Fibroblast of pulmonary artery (primary cell): ENCODE results near the gene ZNF292.

Source experiments
- DNase-seq: peaks from one replicate; pipeline ENCODE4 v3.0.0-alpha.2; 2010; ENCODE audit warnings: low read depth
- H3K4me3 ChIP-seq: replicated peaks from 2 replicates; pipeline ENCODE4 v1.5.1; 2011; ENCODE audit warnings: low read depth, mild to moderate bottlenecking, control low read depth, low read length, moderate library complexity
- CTCF ChIP-seq: IDR thresholded peaks from 2 replicates; pipeline ENCODE4 v1.5.1; 2011; ENCODE audit warnings: mild to moderate bottlenecking, control low read depth, low read length, inconsistent platforms; ENCODE audit errors: missing control alignments

Gene ZNF292

GRCh38 chr6:87154993-87155841, at the start of gene ZNF292:
Gene ZNF292 (plus strand): TSS chr6:87155565. CDS start chr6:87155592, 27 bp downstream.
- TF ChIP-seq CTCF: no peak
- peak within 1 kb of the TSS; percentile 89 for H3K4me3 ChIP-seq
- DNase-seq: peak; percentile 98

GRCh38 chr6:87105823-87106222, 49.5 kb upstream of the ZNF292 start:
- no peak for TF ChIP-seq CTCF
- peak; percentile 11 for DNase-seq
- no peak overlapping the region for H3K4me3 ChIP-seq

- no peak for TF ChIP-seq CTCF
- H3K4me3 ChIP-seq: no peak overlapping the region
- DNase-seq: no peak
Measured at GRCh38 chr6:87110636-87111035, 44.7 kb upstream of the ZNF292 start.

GRCh38 chr6:87115402-87116135, 39.8 kb upstream of the ZNF292 start:
- H3K4me3 ChIP-seq: no peak overlapping the region
- no peak for DNase-seq
- no peak for TF ChIP-seq CTCF

GRCh38 chr6:87116922-87117321, 38.4 kb upstream of the ZNF292 start:
- no peak for TF ChIP-seq CTCF
- H3K4me3 ChIP-seq: no peak overlapping the region
- no peak for DNase-seq

GRCh38 chr6:87118054-87118453, 37.3 kb upstream of the ZNF292 start:
- H3K4me3 ChIP-seq: no peak overlapping the region
- no peak for TF ChIP-seq CTCF
- no peak for DNase-seq
